Measurements from ENCODE around the gene TMEM30A. TPM values are rescaled to one million over a fixed set of nuclear protein-coding genes. Genes with fewer than 3 reads are reported as not detected.

The TMEM30A gene
- total and polyA plus RNA-seq, 11 donors: 21.8 to 86.3 (median 55.9) TPM

GRCh38 chr6:75307364-75308004 lies 22.9 kb upstream of the TMEM30A start:
- 75 to 79% (median 77%) methylated on average over 2 of the region's 2 CpGs for WGBS, 4 donors
- intact Hi-C loops (cut with DNase I): loop anchor here in 2 of 10 donors (5.0 kb wide), 1 partner anchor 40 kb away; no protein-coding TSS in a partner anchor
- TF ChIP-seq, protein P1, sequence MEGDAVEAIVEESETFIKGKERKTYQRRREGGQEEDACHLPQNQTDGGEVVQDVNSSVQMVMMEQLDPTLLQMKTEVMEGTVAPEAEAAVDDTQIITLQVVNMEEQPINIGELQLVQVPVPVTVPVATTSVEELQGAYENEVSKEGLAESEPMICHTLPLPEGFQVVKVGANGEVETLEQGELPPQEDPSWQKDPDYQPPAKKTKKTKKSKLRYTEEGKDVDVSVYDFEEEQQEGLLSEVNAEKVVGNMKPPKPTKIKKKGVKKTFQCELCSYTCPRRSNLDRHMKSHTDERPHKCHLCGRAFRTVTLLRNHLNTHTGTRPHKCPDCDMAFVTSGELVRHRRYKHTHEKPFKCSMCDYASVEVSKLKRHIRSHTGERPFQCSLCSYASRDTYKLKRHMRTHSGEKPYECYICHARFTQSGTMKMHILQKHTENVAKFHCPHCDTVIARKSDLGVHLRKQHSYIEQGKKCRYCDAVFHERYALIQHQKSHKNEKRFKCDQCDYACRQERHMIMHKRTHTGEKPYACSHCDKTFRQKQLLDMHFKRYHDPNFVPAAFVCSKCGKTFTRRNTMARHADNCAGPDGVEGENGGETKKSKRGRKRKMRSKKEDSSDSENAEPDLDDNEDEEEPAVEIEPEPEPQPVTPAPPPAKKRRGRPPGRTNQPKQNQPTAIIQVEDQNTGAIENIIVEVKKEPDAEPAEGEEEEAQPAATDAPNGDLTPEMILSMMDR (IDR thresholded peaks at IDR 0.05): no peak
- no peak for TF ChIP-seq POLR2A (IDR thresholded peaks at IDR 0.05)
- H3K36me3 ChIP-seq: peaks cover 0 to 46% (median 6%) of the 10 kb centered on the region in 9 donors
- no peak overlapping the region for H3K27ac ChIP-seq
- H3K27me3 ChIP-seq: no peaks in the 10 kb centered on the region
- no peak for DNase-seq
- H3K9me3 ChIP-seq: no peaks in the 10 kb centered on the region
- ATAC-seq: no peak
- H3K4me3 ChIP-seq: no peak overlapping the region
- H3K4me1 ChIP-seq: peaks cover 0 to 27% (median 0%) of the 10 kb centered on the region in 12 donors

- ATAC-seq (peak in 3 of 4 donors; percentile 43 to 46 (median 45)), DNase-seq (no peak)
- Histone ChIP-seq H3K4me3 (no peak overlapping the region), H3K36me3 (peaks cover 0 to 38% (median 0%) of the 10 kb centered on the region in 9 donors), H3K27ac (peak overlapping the region in 1 of 12 donors; percentile 36), H3K9me3 (no peaks in the 10 kb centered on the region), H3K27me3 (no peaks in the 10 kb centered on the region), H3K4me1 (peaks cover 0 to 23% (median under 1%) of the 10 kb centered on the region in 12 donors)
- intact Hi-C loops (cut with DNase I): loop anchor here in 2 of 10 donors (5.0 kb wide), 1 partner anchor 41 kb away; no protein-coding TSS in a partner anchor
- TF ChIP-seq, protein P1 (IDR thresholded peaks at IDR 0.05): no peak
- no peak for TF ChIP-seq POLR2A (IDR thresholded peaks at IDR 0.05)
- WGBS, 4 donors: 58 to 70% (median 59%) methylated on average over 3 of the region's 3 CpGs
Measured at GRCh38 chr6:75306064-75306463, 21.5 kb upstream of the TMEM30A start.

DNA sequence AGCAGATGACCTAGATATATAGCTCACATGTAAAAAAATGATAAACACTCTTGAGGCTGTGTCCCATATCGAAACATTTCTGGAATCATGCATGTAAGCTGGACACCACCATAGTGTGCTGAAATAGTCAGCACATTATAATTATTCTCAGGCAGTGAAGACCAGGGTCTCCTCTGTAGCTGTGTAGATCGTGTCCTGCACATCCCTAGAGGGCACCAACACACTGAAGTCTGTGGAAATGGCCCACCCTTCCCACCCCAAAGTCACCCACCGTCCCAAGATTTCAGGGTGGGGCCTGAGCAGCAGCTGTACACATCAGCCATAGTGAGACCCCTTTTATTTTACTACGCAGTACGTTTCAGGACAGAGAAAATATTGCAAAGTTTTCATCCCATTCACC lies 21.0 kb upstream of the TMEM30A start:
- Histone ChIP-seq H3K9me3 (no peaks in the 10 kb centered on the region), H3K4me3 (no peak overlapping the region), H3K36me3 (peaks cover 0 to 33% (median 0%) of the 10 kb centered on the region in 9 donors), H3K4me1 (peaks cover 0 to 27% (median 5%) of the 10 kb centered on the region in 12 donors), H3K27me3 (no peaks in the 10 kb centered on the region), H3K27ac (peak overlapping the region in 1 of 12 donors; percentile 36)
- intact Hi-C loops (cut with DNase I): loop anchor here in 2 of 10 donors (5.0 kb wide), 1 partner anchor 42 kb away; no protein-coding TSS in a partner anchor
- 74 to 80% (median 76%) methylated on average over 5 of the region's 5 CpGs for WGBS, 4 donors
- TF ChIP-seq, protein P1 (IDR thresholded peaks at IDR 0.05): no peak
- TF ChIP-seq POLR2A (IDR thresholded peaks at IDR 0.05): no peak
- DNase-seq (no peak), ATAC-seq (peak in 2 of 4 donors; percentile 32 to 58)

DNA sequence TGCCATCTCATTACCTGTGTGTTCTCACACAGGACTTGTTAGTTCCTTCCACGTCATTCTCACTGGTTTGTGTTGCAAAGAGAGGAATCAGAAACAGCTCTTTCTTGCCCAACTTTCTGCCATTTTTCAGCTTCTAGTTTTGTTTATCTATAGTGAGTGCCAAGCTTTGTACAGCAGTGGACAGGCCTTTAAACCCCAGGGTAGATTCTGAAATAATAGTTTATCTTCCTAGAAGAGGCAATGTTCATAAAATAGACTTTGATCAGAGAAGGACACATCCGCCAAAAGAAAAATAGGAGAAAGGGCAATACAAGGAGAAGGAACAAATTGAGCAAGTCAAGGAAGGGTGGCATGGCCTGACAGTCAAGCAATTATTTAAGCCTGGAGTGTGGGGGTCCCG lies 17.7 kb upstream of the TMEM30A start:
- Histone ChIP-seq H3K27me3 (no peaks in the 10 kb centered on the region), H3K27ac (peak overlapping the region in 1 of 12 donors; percentile 20), H3K36me3 (peaks cover 0 to 13% (median 0%) of the 10 kb centered on the region in 9 donors), H3K4me1 (peaks cover 0 to 28% (median 17%) of the 10 kb centered on the region in 12 donors), H3K9me3 (no peaks in the 10 kb centered on the region), H3K4me3 (no peak overlapping the region)
- no peak for DNase-seq
- 93 to 96% (median 95%) methylated on average over 3 of the region's 3 CpGs for WGBS, 4 donors
- TF ChIP-seq, protein P1 (IDR thresholded peaks at IDR 0.05): no peak
- no peak for TF ChIP-seq POLR2A (IDR thresholded peaks at IDR 0.05)
- intact Hi-C loops (cut with DNase I): loop anchor here in 3 of 10 donors (5.0 kb wide), 2 partner anchors 205 to 225 kb away; no protein-coding TSS in a partner anchor
- no peak for ATAC-seq

Measured in heart left ventricle (tissue), 16 donors.